NCI-H510A treated with DMSO at 0.1 percent for 48 hours (cell line): Measurements from ENCODE around the gene CCDC28A.
A peak's percentile ranks its signal among the peaks of the same experiment; 100 is the strongest.
"Not testable (repeated sequence)": the region's sequence is repeated elsewhere in the genome, so short reads cannot be mapped to it uniquely, and the experiment has no call there.

Experiments used
- DNase-seq: peaks from one replicate; lab custom pipeline; 2025; lab: John Stamatoyannopoulos, UW

The CCDC28A gene

GRCh38 chr6:138773177-138774091, at the start of gene CCDC28A:
Gene CCDC28A (plus strand): TSS chr6:138773769. CDS start chr6:138776121, 2,352 bp downstream.
- DNase-seq: peak; percentile 91

- no peak for DNase-seq
These were observed 49.6 kb upstream of the CCDC28A start for GRCh38 chr6:138724015-138724414.

GRCh38 chr6:138726066-138726756, 47.4 kb upstream of the CCDC28A start:
- no peak for DNase-seq

DNA sequence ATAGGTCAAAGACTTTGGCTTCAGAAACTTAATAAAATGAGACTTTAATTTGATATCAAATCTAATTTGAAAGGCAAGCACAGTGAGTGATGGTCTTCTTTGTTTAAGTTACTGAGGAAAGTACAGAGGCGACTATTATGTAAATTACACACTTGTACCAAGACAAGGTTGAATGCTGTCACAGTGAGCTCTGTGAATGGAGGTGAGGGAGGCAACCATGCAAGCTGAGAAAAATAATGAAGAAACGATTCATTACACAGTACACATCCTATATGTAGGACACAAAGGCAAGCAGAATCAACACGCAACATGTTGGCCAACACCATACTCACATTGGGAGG, 46.8 kb upstream of the CCDC28A start:
- DNase-seq: no peak

- DNase-seq: no peak
These were observed 46.4 kb upstream of the CCDC28A start for GRCh38 chr6:138727182-138727581.

DNA sequence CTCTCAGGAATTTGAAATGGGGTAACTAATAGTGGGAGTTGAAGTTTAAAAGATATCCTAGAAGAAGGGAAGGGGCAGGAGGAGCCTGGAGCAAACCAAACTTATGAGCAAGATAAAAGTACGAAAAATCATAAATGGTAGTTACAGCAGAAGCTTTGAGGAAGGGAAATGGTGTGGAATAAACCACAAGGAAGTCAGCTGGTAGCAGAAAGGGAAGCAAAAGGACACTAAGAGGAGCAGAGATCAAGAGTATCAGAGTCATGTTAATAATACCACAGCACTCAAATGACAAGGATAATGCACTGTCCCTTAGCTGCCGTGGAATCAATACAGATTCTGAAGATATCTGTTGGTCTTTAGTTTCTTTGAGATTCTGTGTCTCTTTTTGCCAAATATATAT, 44.9 kb upstream of the CCDC28A start:
- no peak for DNase-seq

DNA sequence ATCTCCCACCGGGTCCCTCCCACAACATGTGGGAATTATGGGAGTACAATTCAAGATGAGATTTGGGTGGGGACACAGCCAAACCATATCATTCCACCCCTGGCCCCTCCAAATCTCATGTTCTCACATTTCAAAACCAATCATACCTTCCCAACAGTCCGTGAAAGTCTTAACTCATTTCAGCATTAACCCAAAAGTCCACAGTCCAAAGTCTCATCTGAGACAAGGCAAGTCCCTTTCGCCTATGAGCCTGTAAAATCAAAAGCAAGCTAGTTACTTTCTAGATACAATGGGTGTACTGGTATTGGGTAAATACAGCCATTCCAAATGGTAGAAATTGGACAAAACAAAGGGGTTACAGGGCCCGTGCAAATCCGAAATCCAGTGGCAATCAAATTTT, 43.5 kb upstream of the CCDC28A start:
- DNase-seq: not testable (repeated sequence)

DNA sequence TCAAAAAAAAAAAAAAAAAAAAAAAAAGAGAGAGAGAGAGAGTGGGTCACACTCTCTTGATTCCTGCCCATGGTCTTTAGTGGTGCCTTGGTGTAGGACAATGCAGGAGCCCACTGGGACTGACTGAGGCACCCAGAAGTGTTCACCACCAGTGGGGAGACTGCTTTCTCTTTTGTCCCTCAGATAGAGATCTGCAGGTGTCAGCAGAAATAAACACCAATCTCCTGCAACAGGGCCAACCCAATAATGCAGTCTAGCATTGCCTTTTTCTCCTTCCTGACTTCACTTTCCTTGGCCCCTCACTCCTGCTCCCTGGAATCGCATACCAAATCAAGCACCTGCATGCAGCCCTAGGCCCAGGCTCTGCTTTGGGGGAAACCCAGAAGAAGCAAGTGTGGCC, 39.0 kb upstream of the CCDC28A start:
- DNase-seq: no peak

GRCh38 chr6:138736640-138737039, 36.9 kb upstream of the CCDC28A start:
- no peak for DNase-seq

- DNase-seq: no peak
These were observed 21.6 kb upstream of the CCDC28A start for GRCh38 chr6:138752017-138752416.

DNA sequence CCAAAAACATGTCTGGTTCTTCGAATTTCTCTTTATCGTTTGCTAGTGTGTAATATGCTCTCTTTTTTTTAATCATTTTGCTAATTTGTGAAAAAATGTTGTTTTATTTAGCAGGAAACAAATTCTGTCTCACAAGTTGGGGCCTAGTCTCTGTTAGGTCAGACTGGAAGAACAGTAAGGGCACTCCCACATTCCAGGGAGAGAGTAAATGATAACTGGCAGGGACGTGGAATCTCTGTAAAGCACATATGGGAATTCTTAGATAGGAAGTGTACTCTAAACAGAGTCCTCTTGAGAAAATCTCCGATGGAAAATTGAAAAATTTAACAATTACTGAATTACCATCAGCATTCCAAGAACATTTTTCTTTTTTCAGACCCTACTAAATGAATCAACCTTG, 16.4 kb upstream of the CCDC28A start:
- no peak for DNase-seq

DNA sequence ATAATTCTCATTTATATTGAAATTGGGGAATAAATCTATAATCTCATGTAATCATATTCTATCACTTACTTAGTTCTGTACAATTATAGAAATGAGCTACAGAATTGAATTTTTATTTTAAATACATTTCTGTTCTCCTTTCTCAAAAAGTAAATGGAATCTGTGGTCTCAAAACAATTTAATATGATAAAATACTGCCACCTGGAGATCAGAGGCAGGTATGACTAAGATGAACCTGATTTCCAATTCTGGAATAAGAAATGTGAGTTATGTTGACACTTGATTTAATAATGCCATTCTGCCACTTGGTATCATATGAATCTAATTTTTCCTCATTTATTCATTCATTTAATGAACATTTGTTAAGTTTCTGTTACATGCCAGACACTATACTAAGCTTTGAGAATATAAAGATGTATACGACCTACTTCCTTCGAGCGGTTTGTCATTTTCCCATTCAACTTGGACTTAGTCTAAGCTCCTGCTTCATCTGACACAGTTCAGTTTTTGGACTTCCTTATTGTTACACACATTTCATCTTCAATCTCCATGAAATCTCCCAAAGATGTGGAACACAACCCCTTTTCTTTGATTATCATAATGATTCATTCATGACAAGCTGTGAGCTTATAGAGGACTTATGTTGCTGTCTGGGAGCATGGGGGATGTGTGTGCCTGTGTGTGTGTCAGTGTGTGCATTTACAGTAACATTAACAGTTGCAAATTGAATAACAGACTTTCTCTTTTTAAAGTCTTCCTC, 7.5 kb upstream of the CCDC28A start:
- DNase-seq: peak; percentile 6

GRCh38 chr6:138769102-138769676, 4.4 kb upstream of the CCDC28A start:
- no peak for DNase-seq

DNA sequence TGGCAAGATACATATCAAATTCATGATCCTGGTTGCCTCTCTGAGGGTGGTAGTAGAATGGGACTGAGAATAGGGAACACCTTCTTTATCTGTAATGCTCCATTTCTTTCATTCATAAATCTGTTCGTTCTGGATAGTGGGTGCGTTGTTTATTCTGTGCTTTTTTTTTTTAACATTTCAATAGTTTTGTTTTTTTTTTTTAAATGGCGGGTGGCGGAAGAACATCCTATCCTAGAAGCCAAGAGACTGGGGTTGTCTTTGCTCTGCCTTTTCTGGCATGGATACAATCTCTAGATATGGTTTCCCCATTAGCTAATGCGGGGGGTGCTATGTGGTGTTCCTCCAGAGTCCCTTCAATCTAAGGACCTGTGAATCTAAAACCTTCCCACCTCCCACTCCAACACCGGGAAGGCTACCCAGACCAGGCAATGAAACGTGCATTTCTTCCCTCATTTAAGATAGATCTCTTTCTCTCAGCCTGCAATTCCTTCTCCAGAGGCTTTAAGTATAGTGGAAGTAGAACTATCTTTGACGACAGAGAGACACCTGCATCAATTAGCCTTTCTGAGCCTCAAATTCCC, 883 bp upstream of the CCDC28A start:
- no peak for DNase-seq

- DNase-seq: no peak
These were observed 801 bp downstream of the CCDC28A start for GRCh38 chr6:138774370-138774769.

- DNase-seq: no peak
These were observed 3.1 kb downstream of the CCDC28A start for GRCh38 chr6:138776659-138777058.

DNA sequence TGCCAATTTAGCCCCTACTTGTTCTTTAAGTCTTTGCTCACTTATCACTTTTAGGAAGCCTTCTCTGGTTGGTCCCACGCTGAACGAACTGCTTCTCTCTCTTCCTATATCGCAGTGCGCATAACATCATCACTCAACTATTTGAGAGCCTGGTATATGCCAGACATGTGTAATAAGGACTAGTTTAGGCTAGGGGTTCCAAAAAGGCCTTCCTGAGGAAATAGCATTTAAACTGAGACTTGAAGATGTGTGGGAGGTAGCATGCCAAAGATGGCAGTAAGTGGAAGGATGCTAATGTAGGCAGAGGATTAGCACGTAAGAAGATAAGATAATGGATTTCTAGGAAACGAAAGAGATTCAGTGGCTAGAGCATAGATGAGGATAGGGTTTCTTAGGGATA, 4.8 kb downstream of the CCDC28A start:
- DNase-seq: no peak

GRCh38 chr6:138782243-138782642, 8.7 kb downstream of the CCDC28A start:
- no peak for DNase-seq

GRCh38 chr6:138785079-138785478, 11.5 kb downstream of the CCDC28A start:
- no peak for DNase-seq

DNA sequence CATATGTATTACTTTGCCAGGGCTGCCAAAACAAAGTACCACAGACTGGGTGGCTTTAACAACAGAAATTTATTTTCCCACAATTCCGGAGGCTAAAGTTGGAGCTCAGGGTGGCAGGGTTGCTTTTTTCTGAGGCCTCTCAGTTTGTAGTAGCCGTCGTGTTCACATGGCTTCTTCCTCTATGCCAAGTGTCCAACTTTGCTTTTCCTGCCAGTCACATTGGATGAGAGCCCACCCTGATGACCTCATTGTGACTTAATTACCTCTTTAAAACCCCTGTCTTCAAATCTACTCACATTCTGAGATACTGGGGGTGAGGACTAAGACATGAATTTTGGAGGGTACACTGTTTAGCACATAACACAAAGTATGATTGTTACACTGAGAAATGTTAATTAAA, 12.4 kb downstream of the CCDC28A start:
- no peak for DNase-seq

- DNase-seq: no peak
These were observed 13.6 kb downstream of the CCDC28A start for GRCh38 chr6:138787138-138787537.
